ENCODE data around the gene MBLAC2.

The MBLAC2 gene

DNA sequence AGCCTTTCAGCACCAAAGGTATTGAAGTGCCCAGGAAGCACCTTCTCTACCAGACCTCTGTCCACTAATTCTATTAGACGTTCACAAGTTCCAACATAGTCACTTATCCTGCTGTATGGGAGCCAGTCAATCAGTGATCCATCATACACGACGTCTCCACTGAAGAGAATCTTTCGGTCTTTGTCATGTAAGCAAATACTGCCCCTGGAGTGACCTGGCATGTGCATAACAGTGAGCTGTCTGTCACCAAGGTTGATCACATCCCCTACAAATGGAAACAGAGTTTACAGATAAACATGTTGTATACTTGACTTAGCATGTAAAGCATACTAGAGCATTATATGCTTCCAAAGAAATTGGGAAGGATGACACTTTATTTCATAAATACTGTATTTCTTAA lies 13.3 kb downstream of the MBLAC2 start:
- no peak for DNase-seq (ENCODE audit: low read depth in 2 of 2)

DNA sequence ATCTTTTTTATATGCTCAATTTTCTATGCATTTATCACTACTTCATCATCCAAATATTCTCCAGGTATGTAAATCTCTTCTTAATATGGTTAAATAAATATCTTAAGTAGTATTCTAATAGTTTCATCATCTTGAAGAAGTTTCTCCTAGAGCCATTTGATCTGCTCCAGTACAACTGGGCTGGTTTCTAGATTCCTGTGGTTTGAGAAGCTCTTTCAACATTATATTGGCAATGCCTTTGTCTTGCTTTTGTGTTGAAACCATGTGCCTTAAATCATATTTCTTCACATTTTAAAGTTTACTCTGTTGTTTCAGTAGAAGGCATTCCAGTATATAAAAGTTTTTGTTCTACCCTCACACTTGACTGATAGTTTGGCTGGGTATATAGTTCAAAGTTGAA lies 27.6 kb downstream of the MBLAC2 start:
- no peak for DNase-seq (ENCODE audit: low read depth in 2 of 2)

- no peak for DNase-seq (ENCODE audit: low read depth in 2 of 2)
These were observed 33.9 kb downstream of the MBLAC2 start for GRCh38 chr5:90440644-90441043.

GRCh38 chr5:90438100-90438499 lies 36.5 kb downstream of the MBLAC2 start:
- no peak for DNase-seq (ENCODE audit: low read depth in 2 of 2)

DNA sequence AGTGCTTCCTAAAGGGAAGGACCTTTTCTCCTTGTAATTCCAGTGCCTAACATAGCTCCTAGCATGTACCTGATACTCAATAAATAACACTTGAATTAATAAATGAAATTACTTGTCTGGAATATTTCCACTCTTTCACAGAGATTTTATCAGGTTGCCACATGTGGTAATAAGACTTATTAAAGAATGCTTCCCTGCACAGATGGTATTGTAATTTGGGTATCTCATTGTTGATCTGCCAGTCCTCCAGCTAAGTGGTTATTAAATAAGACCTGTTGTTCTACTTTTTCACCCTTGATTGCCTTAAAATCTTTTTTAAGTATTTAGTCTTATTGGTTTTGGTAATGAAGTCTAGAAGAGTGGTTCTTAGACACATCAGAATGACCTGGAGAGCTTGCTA lies 36.9 kb downstream of the MBLAC2 start:
- no peak for DNase-seq (ENCODE audit: low read depth in 2 of 2)

DNA sequence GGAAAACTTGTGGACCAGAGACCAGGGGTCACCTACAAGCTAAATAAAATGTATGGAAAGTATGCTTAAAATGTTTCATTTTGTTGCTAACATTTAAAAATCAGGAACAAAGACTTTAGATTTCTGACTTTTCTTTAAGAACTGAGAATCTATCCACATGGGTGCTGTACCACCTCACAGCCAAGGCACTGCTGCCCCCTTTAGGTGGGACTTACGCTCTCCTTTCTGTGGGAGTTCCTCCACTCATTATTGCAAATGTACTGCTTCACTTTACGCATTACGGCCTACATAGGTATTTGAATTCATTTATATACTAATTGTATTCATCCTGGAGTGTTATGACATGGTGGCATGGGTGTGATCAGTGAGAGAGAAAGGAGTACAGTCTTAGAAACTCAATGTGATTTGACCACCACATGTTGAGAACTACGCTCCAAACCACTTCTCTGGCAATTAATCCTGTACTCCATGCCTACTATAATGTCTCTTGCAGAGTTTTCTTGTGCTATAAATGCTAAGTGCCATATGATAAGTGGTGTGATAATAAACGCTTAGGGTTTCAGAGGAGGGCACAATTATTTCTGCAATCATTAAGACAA lies 40.4 kb downstream of the MBLAC2 start:
- peak; percentile 8 to 24 for DNase-seq (ENCODE audit: low read depth in 2 of 2)

DNA sequence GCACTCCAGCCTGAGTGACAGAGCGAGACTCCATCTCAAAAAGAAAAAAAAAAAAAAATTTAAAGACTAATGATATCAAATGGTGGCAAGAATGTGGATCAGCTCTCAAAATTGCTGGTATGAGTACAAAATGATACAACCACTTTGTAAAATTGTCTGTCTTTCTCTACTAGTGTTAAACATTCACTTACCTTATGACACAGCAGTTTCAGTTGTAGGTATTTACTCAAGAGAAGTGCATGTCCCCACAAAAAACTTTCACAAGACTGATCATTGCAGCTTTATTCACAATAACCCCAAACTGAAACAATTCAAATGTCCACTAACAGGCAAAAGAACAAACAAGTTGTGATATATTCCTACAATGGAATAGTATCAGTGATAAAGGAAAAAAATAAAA lies 50.3 kb downstream of the MBLAC2 start:
- no peak for DNase-seq (ENCODE audit: low read depth in 2 of 2)

- DNase-seq (ENCODE audit: low read depth in 2 of 2) = no peak
These were observed 53.4 kb downstream of the MBLAC2 start for GRCh38 chr5:90421136-90421535.

DNA sequence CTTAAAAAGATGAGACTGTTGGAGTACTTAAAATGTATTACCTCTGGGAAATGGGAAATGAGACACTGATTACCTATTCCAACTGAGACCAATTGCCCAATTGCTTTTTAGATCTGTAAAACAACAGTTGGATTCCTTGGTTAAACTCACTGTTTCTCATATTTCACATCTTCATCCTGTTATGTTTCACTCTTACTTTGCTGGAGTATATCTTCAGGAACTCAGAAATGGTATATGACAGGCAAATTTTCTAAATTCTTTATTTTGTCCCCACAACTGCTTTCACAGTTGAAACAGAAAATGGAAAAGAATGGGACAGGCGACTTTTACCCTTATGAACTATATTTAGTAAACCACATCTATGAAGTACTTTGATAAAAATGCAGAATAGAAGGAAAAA lies 56.4 kb downstream of the MBLAC2 start:
- DNase-seq (ENCODE audit: low read depth in 2 of 2) = no peak

- no peak for DNase-seq (ENCODE audit: low read depth in 2 of 2)
These were observed 64.3 kb downstream of the MBLAC2 start for GRCh38 chr5:90410178-90410762.

GRCh38 chr5:90409318-90410177 lies 65.0 kb downstream of the MBLAC2 start, which contains the start of gene CETN3:
Gene CETN3 (minus strand): TSS chr5:90409756. CDS start chr5:90409661, 95 bp downstream.
- peak; percentile 79 to 85 for DNase-seq (ENCODE audit: low read depth in 2 of 2)

GRCh38 chr5:90408571-90409317 lies 65.8 kb downstream of the MBLAC2 start:
- peak in 1 of 2 donors; percentile 44 for DNase-seq (ENCODE audit: low read depth in 2 of 2)

Data from stimulated activated CD8-positive, alpha-beta memory T cell treated with anti-CD3 and anti-CD28 coated beads, Interleukin-2, amount 100 ng/mL, for 48 hours (primary cell).